H1 (cell line): ENCODE results near the gene ROBO2. TPM values are rescaled to one million over a fixed set of nuclear protein-coding genes. Genes with fewer than 3 reads are reported as not detected.

ENCODE experiments used
- BACH1 ChIP-seq: IDR thresholded peaks from 2 replicates; pipeline ENCODE4 v1.6.1; 2012; ENCODE audit warnings: low read length, improper control_type of control experiment
- EGR1 ChIP-seq: IDR thresholded peaks from 2 replicates; pipeline ENCODE4 v1.6.1; 2011; ENCODE audit warnings: low read depth, low read length, borderline replicate concordance
- KDM1A ChIP-seq: fragments of 200-600, 300-600 bp; sonication (generic); IDR thresholded peaks from 2 replicates; pipeline ENCODE4 v1.7.1; 2016; ENCODE audit warnings: mild to moderate bottlenecking, low read length, borderline replicate concordance
- NANOG ChIP-seq: IDR thresholded peaks from 2 replicates; pipeline ENCODE4 v1.6.1; 2011; ENCODE audit warnings: low read length, low read depth, mild to moderate bottlenecking, inconsistent platforms; ENCODE audit not compliant: insufficient read depth, poor library complexity, severe bottlenecking
- SP1 ChIP-seq: IDR thresholded peaks from 2 replicates; pipeline ENCODE4 v1.6.1; 2011; ENCODE audit warnings: low read depth, low read length
- polyA plus RNA-seq, 7 experiments: library from polyadenylated mRNA; depleted of rRNA in 3 of 7; stranded (reverse) in 5 of 7; unstranded in 2 of 7; fragments of >200 nt in 5 of 7; fragments of 200-250 nt in 2 of 7; gene quantifications; 1 replicate in 5 of 7; 2 replicates in 1 of 7; 4 replicates in 1 of 7; pipeline versions ENCODE4 v1.2.1 to v1.2.3, GENCODE V29; 2011 to 2013; ENCODE audit warnings: missing spikeins in 2 of 7, mixed read lengths in 2 of 7
- total RNA-seq: library from RNA; stranded (reverse); fragmentation: NEBNext Ultra II Directional; extraction: Animal tissue kit (Norgen Biotek cat#: 25700); gene quantifications from 2 replicates; pipeline ENCODE4 v1.2.1, GENCODE V29; 2021
- TF ChIP-seq, protein P1 (sequence below): fragments of 300-600 bp; sonication (generic); IDR thresholded peaks from 2 replicates; pipeline ENCODE4 v1.7.1; 2012; ENCODE audit warnings: low read length, moderate library complexity, mild to moderate bottlenecking, inconsistent platforms; ENCODE audit not compliant: insufficient replicate concordance
- TF ChIP-seq, protein P2 (sequence below), 3 experiments: IDR thresholded peaks; 1 replicate in 2 of 3; 2 replicates in 1 of 3; pipeline versions ENCODE4 v1.5.1 to v1.6.1; 2011; ENCODE audit warnings: low read length in 3 of 3, mild to moderate bottlenecking in 3 of 3, inconsistent platforms in 2 of 3, low read depth in 1 of 3, moderate library complexity in 1 of 3; ENCODE audit not compliant: insufficient read depth in 1 of 3; ENCODE audit errors: control extremely low read depth in 1 of 3

Gene ROBO2
- total and polyA plus RNA-seq, 2 of the 8 experiments (the other 6 are each of a cell fraction or from before 2014, with no cell fraction given) = 1.5 to 2.9 TPM

DNA sequence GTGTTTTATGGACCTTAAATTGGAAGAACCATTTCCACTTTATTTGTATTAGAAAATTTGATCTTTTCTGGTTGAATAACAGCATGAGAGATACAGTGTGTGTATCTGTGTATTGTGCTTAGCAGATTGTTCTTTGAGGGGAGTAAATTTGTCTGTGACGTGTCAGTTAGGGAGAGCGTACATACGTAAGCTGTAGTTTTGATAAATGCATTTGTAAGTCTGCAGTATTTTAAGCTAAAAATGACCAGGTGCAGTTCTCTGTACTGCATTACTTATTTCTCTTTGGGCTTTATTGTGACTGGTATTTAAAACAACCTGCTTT is 264.8 kb downstream of the ROBO2 start (continued):
- TF ChIP-seq, protein P1, sequence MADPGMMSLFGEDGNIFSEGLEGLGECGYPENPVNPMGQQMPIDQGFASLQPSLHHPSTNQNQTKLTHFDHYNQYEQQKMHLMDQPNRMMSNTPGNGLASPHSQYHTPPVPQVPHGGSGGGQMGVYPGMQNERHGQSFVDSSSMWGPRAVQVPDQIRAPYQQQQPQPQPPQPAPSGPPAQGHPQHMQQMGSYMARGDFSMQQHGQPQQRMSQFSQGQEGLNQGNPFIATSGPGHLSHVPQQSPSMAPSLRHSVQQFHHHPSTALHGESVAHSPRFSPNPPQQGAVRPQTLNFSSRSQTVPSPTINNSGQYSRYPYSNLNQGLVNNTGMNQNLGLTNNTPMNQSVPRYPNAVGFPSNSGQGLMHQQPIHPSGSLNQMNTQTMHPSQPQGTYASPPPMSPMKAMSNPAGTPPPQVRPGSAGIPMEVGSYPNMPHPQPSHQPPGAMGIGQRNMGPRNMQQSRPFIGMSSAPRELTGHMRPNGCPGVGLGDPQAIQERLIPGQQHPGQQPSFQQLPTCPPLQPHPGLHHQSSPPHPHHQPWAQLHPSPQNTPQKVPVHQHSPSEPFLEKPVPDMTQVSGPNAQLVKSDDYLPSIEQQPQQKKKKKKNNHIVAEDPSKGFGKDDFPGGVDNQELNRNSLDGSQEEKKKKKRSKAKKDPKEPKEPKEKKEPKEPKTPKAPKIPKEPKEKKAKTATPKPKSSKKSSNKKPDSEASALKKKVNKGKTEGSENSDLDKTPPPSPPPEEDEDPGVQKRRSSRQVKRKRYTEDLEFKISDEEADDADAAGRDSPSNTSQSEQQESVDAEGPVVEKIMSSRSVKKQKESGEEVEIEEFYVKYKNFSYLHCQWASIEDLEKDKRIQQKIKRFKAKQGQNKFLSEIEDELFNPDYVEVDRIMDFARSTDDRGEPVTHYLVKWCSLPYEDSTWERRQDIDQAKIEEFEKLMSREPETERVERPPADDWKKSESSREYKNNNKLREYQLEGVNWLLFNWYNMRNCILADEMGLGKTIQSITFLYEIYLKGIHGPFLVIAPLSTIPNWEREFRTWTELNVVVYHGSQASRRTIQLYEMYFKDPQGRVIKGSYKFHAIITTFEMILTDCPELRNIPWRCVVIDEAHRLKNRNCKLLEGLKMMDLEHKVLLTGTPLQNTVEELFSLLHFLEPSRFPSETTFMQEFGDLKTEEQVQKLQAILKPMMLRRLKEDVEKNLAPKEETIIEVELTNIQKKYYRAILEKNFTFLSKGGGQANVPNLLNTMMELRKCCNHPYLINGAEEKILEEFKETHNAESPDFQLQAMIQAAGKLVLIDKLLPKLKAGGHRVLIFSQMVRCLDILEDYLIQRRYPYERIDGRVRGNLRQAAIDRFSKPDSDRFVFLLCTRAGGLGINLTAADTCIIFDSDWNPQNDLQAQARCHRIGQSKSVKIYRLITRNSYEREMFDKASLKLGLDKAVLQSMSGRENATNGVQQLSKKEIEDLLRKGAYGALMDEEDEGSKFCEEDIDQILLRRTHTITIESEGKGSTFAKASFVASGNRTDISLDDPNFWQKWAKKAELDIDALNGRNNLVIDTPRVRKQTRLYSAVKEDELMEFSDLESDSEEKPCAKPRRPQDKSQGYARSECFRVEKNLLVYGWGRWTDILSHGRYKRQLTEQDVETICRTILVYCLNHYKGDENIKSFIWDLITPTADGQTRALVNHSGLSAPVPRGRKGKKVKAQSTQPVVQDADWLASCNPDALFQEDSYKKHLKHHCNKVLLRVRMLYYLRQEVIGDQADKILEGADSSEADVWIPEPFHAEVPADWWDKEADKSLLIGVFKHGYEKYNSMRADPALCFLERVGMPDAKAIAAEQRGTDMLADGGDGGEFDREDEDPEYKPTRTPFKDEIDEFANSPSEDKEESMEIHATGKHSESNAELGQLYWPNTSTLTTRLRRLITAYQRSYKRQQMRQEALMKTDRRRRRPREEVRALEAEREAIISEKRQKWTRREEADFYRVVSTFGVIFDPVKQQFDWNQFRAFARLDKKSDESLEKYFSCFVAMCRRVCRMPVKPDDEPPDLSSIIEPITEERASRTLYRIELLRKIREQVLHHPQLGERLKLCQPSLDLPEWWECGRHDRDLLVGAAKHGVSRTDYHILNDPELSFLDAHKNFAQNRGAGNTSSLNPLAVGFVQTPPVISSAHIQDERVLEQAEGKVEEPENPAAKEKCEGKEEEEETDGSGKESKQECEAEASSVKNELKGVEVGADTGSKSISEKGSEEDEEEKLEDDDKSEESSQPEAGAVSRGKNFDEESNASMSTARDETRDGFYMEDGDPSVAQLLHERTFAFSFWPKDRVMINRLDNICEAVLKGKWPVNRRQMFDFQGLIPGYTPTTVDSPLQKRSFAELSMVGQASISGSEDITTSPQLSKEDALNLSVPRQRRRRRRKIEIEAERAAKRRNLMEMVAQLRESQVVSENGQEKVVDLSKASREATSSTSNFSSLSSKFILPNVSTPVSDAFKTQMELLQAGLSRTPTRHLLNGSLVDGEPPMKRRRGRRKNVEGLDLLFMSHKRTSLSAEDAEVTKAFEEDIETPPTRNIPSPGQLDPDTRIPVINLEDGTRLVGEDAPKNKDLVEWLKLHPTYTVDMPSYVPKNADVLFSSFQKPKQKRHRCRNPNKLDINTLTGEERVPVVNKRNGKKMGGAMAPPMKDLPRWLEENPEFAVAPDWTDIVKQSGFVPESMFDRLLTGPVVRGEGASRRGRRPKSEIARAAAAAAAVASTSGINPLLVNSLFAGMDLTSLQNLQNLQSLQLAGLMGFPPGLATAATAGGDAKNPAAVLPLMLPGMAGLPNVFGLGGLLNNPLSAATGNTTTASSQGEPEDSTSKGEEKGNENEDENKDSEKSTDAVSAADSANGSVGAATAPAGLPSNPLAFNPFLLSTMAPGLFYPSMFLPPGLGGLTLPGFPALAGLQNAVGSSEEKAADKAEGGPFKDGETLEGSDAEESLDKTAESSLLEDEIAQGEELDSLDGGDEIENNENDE = no peak
- no peak for TF ChIP-seq NANOG
- TF ChIP-seq KDM1A = no peak
- TF ChIP-seq SP1 = no peak
- TF ChIP-seq BACH1 = no peak
- TF ChIP-seq, protein P2, sequence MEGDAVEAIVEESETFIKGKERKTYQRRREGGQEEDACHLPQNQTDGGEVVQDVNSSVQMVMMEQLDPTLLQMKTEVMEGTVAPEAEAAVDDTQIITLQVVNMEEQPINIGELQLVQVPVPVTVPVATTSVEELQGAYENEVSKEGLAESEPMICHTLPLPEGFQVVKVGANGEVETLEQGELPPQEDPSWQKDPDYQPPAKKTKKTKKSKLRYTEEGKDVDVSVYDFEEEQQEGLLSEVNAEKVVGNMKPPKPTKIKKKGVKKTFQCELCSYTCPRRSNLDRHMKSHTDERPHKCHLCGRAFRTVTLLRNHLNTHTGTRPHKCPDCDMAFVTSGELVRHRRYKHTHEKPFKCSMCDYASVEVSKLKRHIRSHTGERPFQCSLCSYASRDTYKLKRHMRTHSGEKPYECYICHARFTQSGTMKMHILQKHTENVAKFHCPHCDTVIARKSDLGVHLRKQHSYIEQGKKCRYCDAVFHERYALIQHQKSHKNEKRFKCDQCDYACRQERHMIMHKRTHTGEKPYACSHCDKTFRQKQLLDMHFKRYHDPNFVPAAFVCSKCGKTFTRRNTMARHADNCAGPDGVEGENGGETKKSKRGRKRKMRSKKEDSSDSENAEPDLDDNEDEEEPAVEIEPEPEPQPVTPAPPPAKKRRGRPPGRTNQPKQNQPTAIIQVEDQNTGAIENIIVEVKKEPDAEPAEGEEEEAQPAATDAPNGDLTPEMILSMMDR (IDR thresholded peaks at IDR 0.05; ENCODE audit: control extremely low read depth in 1 of 3, insufficient read depth in 1 of 3, low read depth in 1 of 3, low read length in 3 of 3) = no peak
- no peak for TF ChIP-seq EGR1
